CD4-positive, alpha-beta T cell treated with Interleukin-21 for 1 hour (primary cell): Measurements from ENCODE around the gene CDKN2AIPNL.
"Not testable (repeated sequence)": the region's sequence is repeated elsewhere in the genome, so short reads cannot be mapped to it uniquely, and the experiment has no call there.

Source experiments
- DNase-seq: peaks from one replicate; pipeline ENCODE4 v3.0.0-alpha.2; 2020

CDKN2AIPNL gene

DNA sequence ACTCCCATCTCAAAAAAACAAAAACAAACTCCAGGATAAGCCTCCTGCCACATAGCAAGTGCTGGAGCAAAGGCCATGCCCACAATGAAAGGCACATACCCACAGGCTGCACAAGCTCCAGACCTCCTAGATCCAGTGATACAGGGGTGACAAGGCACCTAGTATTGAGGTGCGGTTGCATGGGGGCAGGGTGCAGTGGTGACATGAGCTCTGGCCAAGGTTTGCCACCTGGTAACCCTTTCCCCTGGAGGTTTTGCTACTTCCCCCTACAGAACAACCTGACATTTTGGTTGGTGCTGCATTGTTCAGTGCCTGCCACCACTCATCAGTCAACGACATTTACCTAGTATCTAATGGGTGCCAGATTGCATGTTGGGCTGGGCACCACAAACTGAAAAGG, 14.5 kb downstream of the CDKN2AIPNL start:
- DNase-seq = no peak

DNA sequence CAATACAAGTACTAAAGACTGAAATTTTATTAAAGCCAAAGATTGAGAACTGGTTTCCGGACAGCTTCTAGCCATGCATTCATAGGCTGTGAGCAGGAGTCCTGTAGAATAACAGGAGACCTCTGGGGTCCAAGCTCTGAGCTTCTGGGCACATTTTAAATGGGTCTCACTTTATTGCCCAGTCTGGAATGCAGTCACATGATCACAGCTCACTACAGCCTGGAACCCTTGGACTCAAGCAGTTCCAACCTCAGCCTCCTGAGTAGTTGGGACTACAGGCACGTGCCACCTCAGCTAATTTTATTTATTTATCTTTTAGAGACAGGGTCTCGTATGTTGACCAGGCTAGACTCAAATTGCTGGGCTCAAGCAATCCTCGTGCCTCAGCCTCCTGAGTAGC, 15.4 kb downstream of the CDKN2AIPNL start:
- DNase-seq = no peak

DNA sequence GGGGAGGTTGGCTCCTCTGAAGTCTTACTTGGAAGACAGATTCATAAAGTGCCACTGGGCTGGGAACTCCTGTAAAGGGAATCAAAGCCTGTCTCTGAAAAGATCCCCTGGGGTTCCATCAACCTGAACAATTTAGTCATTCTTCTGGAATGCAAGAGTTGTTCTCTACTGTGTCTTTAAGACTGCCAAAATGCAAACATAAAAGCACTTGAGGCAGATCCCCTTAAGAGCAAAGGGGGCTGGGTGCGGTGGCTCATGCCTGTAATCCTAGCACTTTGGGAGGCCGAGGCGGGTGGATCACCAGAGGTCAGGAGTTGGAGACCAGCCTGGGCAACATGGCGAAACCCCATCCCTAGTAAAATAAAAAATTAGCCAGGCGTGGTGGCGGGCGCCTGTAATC, 16.7 kb downstream of the CDKN2AIPNL start:
- no peak for DNase-seq

DNA sequence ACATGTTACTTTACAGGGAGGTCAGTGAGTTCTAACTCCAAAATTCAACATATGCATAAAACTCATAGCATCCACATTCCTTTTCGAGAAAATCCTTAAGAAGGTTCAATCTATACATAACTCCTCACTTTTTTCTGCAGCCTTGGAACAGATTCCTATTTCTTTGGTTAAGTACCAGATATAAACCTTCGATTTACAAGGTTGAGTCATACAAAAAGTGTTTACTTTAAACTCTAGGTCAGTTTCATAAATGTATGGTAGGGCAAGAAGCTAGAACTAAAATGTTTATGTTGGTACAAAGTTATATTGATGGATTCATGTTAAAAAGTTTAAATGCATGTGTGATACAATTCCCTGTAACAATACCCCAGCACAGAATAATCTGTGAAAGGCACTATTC, 19.4 kb downstream of the CDKN2AIPNL start:
- no peak for DNase-seq

DNA sequence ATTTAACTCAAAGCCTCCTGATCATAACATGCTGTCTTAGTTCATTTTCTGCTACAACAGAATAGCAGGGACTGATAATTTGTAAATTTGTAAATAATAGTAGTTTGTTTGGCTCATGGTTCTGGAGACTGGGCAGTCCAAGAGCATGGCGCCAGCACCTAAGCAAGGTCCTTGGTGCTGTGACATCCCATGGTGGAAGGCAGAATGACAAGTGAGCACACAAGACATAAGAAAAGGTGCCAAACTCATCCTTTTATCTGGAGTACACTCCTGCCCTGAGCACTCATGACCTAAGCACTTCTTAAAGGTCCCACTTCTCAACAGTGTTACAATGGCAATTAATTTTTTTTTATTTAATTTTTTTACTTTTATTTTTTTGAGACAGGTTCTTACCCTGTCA, 24.2 kb downstream of the CDKN2AIPNL start:
- no peak for DNase-seq

DNA sequence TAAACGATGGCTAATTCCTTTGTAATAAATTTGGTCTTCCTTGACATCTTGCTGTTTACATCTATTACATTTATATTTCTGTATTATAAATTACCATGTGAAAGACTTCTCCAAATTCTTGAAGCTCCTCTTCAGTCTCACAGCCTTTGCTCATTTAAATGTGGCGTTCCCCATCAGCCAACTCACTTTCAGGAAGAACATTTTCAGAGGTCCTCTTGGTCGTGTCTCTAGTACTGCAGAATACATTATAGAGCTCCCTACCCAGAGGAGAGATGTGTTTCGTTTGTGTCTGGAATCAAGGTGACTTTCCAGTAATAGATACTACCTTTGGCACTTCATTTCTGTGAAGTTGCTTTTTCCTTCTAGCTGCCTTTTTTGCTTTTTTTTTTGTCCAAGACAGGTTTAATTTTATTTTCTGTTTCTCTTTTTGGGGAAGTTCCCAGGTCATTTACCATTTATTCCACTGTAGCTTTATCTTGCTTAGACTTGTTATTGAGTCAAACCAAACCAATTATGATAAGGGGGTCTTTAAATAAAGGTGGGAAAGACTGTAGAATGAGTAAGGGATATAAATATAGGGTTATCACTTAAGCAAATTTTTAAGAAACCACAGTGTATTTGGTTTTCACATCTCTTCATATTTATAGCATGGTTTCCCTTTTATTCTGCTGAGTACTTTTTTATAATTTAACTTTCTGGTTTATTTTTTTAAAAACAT, 27.5 kb downstream of the CDKN2AIPNL start:
- no peak for DNase-seq

DNA sequence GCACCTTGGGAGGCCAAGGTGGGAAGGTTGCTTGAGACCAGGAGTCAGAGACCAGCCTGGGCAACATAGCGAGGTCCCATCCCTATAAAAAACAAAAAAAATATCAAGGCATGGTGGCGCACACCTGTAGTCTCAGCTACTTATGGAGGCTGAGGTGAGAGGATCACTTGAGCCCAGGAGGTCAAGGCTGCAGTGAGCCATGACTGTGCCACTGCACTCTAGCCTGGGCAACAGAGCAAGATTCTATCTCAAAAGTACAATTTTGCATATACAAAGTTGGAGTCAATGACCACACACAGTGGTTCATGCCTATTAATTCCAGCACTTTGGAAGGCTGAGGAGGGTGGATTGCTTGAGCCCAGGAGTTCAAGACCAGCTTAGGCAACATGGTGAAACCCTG, 29.5 kb downstream of the CDKN2AIPNL start:
- not testable (repeated sequence) for DNase-seq

DNA sequence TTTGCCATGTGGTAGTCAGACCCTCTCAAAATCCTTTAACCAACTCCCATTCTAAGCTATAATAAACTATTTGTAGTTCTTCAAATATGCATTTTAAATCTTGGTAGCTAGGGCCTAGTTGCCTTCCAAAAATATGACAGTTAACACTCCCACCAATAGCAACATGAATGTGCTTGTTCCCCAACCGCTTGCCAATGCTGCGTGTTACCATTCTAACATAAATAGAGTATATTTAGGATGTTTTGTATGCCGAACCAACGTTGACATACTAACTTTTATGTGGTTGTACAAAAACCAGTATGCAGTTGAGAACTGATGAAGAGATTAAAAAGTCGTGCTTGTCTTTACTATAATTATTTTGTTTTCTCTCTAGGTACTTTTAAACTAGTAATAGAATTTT, 31.3 kb downstream of the CDKN2AIPNL start:
- DNase-seq = no peak

DNA sequence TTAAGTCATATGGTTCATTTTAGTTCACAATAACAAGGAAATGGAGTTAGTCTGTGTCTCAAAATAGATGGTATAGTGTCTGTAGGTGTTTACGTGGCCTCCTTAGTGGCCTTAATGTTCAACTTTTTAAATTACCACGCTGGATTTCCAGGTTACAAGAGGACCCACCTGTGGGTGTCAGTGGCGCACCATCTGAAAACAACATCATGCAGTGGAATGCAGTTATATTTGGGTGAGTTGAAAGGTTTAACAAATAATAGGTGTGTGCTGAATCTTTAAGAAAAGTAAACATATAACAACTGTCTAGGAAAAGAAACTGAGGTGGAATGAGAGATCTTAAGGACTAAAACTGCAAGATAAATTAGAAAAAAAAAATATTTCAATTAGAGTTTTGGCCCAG, 37.4 kb downstream of the CDKN2AIPNL start:
- peak; percentile 28 for DNase-seq

DNA sequence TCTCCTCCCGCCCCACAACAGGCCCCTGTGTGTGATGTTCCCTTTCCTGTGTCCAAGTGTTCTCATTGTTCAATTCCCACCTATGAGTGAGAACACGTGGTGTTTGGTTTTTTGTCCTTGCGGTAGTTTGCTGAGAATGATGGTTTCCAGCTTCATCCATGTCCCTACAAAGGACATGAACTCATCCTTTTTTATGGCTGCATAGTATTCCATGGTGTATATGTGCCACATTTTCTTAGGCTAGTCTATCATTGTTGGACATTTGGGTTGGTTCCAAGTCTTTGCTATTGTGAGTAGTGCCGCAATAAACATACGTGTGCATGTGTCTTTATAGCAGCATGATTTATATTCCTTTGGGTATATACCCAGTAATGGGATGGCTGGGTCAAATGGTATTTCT, 38.0 kb downstream of the CDKN2AIPNL start:
- not testable (repeated sequence) for DNase-seq

DNA sequence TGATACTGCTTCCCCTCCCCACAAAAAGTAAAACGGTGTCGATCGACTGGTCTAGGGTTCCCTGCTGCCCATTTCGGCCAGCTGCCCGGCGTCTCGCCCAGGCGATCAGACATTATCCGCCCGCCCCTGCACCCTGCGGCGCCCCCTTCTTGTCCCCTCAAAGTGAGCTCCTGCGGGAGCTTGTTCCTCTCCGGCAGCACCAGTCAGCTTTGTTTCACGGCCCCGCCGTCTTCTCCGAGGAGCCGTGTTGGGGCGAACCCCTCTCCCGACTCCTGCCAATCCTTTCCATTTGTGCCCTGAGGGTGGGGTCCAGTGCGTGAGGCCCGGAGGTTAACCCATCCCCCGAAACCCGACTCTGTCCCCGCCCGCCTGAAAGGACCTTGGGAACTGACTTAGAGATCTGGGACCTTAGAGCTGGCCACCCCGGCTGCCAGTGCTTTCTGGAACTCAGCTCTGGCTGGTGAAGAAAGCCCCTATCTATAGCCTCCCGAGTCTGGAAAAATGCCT, 39.8 kb downstream of the CDKN2AIPNL start:
- DNase-seq = peak; percentile 42

DNA sequence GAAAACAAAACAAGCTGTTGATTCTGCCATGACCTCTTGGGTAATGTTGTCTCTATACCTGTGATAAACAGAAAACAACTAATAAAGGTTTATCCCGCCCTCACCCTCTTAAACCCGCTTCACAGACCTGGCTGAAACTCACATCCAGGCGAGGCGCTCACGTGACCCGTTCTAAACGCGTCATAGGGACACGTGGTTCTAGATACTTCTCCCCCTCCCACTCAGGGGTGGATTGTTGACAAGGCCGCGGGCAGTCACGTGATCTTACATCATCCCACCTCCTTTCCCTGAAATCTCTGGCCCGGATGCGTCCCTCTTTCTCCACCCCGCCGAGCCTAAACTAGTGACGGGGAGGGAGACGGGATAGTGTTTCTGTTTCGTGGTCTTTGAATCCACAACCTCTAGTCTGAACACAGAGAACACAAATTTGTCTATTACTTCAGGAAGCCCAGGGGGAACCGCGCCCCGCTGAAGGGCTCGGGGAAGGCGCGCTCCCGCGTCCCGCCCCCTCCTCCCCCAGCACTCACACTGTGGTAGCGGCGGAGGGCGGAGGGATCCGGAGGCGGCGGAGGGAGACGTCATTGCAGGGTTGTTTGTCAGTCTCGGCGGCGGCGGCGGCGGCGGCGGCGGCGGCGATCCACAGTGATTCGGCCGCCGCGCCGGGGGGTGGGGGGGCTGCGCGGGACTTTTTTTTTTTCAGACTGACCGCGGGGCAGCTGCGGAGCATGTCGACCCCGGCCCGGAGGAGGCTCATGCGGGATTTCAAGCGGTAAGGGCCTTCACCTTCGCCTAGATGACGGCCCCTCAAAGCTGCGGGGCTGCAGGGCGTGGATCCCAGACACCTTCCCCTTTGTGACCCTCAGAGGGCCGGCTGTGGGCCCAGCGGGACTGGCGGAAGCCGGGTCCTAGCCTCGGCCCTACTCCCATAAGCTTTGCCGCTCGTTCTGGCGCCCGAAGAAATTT, 40.5 kb downstream of the CDKN2AIPNL start, which contains the start of gene UBE2B:
Gene UBE2B (plus strand): TSS at position 699 of the 963 bp plus-strand sequence. CDS start 27 bp downstream, at position 726.
- peak; percentile 98 for DNase-seq

DNA sequence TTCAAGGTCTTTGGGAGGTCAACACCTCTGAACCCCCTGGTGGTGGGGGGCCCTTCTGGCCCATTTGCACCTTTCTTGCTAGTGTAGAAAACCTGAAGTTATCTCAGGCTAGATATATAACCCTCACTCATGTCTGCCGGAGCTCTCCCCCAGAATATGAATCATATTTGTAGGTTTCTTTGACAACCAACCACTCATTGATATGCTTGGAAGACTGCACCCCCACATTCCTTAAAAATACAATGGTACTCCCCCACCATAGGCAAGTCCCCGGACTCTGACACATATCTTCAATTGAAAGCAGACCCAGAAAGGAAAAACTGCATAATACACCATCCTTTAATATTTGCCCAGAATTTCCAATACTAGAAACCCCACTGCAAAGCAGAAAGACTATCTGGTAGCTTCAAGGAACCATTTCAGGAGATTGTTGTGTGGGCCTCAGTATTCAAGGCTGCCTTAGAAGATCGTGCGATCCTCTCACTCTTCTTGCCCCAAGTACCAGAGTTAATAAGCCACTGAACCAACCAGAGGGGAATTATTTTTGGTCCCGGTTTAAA, 41.3 kb downstream of the CDKN2AIPNL start:
- DNase-seq = no peak

DNA sequence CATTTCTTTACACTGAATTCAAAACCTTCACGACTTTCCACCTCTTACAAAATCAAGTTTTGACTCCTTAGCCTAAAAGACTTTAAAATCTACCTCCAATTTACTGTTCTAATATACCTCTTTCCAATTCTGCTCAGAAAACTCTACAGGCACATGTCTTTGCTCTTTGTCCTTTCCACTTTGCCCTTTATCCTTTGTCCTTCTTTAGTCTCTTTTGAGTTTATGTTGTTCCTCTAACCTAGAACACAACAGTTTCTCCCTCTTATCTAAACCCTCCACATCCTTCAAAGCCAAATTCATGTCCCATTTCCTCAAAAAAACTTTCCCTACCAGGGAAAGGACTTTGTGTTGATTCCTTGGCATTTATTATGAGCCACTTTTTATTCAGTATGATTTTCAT, 46.1 kb downstream of the CDKN2AIPNL start:
- no peak for DNase-seq

DNA sequence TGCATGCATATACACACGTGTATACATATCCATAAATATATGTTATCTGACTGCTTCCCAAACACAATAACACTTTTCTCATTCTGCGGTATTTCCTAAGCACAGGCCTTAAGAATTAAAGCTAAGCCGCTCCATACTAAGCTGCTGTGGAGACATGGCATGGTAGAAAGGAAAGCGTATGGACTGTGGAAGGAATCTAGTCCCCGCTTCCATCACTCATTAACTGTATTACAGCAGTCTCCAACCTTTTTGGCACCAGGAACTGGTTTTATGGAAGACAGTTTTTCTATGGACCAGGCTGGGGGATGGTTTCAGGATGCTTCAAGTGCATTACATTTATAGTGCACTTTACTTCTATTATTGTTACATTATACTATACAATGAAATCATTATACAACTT, 56.0 kb downstream of the CDKN2AIPNL start:
- DNase-seq = no peak
